ENCODE results near the gene FSIP1.

- TF ChIP-seq, protein P1, sequence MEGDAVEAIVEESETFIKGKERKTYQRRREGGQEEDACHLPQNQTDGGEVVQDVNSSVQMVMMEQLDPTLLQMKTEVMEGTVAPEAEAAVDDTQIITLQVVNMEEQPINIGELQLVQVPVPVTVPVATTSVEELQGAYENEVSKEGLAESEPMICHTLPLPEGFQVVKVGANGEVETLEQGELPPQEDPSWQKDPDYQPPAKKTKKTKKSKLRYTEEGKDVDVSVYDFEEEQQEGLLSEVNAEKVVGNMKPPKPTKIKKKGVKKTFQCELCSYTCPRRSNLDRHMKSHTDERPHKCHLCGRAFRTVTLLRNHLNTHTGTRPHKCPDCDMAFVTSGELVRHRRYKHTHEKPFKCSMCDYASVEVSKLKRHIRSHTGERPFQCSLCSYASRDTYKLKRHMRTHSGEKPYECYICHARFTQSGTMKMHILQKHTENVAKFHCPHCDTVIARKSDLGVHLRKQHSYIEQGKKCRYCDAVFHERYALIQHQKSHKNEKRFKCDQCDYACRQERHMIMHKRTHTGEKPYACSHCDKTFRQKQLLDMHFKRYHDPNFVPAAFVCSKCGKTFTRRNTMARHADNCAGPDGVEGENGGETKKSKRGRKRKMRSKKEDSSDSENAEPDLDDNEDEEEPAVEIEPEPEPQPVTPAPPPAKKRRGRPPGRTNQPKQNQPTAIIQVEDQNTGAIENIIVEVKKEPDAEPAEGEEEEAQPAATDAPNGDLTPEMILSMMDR (IDR thresholded peaks at IDR 0.05): no peak
- no peak for TF ChIP-seq POLR2A (IDR thresholded peaks at IDR 0.05)
Observed at GRCh38 chr15:39804026-39804425, 21.4 kb upstream of the FSIP1 start.

Data from lower leg skin (tissue), 3 donors.